ENCODE measurements around the gene CCDC3. TPM values are rescaled to one million over a fixed set of nuclear protein-coding genes. Genes with fewer than 3 reads are reported as not detected.

CCDC3 gene
- polyA plus RNA-seq, 1 of the 3 experiments (the other 2 are of a cell fraction), result 0.02 TPM

- no peak for TF ChIP-seq IRF3 (IDR thresholded peaks at IDR 0.05; ENCODE audit: low read depth, low read length)
- no peak for TF ChIP-seq RCOR1 (IDR thresholded peaks at IDR 0.05; ENCODE audit: low read length)
- TF ChIP-seq JUND (IDR thresholded peaks at IDR 0.05), result no peak
- no peak for TF ChIP-seq NFIC (IDR thresholded peaks at IDR 0.05; ENCODE audit: borderline replicate concordance)
- TF ChIP-seq GABPA (IDR thresholded peaks at IDR 0.05; ENCODE audit: low read depth), result no peak
- no peak for TF ChIP-seq MEF2A (IDR thresholded peaks at IDR 0.05; ENCODE audit: borderline replicate concordance, low read depth)
- TF ChIP-seq MAX (IDR thresholded peaks at IDR 0.05; ENCODE audit: low read depth), result no peak
- TF ChIP-seq POLR2AphosphoS5 (IDR thresholded peaks at IDR 0.05; ENCODE audit: low read depth, low read length), result no peak
Measured at GRCh38 chr10:12921163-12921562, 80.3 kb downstream of the CCDC3 start (continued).

DNA sequence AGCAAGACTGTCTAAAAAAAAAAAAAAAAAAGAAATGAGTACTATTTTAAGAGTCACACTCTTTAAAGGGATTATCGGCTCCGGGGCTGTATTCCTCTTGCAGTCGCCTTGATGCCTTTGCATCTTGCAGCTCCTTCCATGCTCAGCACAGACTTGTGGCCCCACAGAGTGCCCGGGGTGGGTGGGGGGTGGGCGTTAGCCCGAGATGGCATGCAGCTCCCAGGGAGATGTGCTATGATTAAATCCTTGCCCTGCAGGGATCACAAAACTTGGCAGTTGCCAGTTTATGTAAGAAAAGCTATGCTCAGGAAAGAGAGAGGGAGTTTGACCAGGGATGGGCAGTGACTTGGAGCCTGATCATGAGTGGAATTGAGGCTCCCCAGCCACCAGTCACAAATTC, 81.9 kb downstream of the CCDC3 start:
- WGBS (ENCODE audit: low lambda C conversion rate), result 50% methylated on average over 5 of the region's 6 CpGs

More for the DNA sequence above, 81.9 kb downstream of the CCDC3 start:
- no peaks in the 10 kb centered on the region for H3K27me3 ChIP-seq (ENCODE audit: insufficient read depth)
- H4K20me1 ChIP-seq (ENCODE audit: insufficient read depth), result no peaks in the 10 kb centered on the region
- no peaks in the 10 kb centered on the region for H3K9me2 ChIP-seq
- H3K27ac ChIP-seq (ENCODE audit: low read depth in 2 of 2, low read length in 1 of 2), result no peak overlapping the region
- no peak overlapping the region for H3K4me3 ChIP-seq (ENCODE audit: low read depth in 2 of 2, low read length in 1 of 2)
- no peak overlapping the region for H3K9ac ChIP-seq
- no peaks in the 10 kb centered on the region for H3K79me2 ChIP-seq (ENCODE audit: insufficient read depth)
- CTCF ChIA-PET, result interaction anchor here (0.8 kb wide), 1 partner anchor 56 kb away, joined by 3 read pairs; no protein-coding TSS in a partner anchor
- H2AFZ ChIP-seq (ENCODE audit: low read depth), result no peak overlapping the region
- POLR2A ChIA-PET, result no interaction called here
- no peaks in the 10 kb centered on the region for H3K4me1 ChIP-seq (ENCODE audit: control insufficient read depth in 1 of 2, insufficient read depth in 2 of 2, low read depth in 1 of 2, low read length in 1 of 2)
- H3K4me2 ChIP-seq, result no peak overlapping the region
- no peaks in the 10 kb centered on the region for H3K9me3 ChIP-seq
- TF ChIP-seq FOXM1 (IDR thresholded peaks at IDR 0.05; ENCODE audit: low read depth), result no peak
- TF ChIP-seq POLR2AphosphoS5 (IDR thresholded peaks at IDR 0.05; ENCODE audit: low read depth, low read length), result no peak
- no peak for TF ChIP-seq GATA2 (CRISPR knock-in tag; IDR thresholded peaks at IDR 0.05)
- TF ChIP-seq REST (IDR thresholded peaks at IDR 0.05; ENCODE audit: low read depth, low read length), result no peak
- no peak for TF ChIP-seq MAX (IDR thresholded peaks at IDR 0.05; ENCODE audit: low read depth)
- no peak for TF ChIP-seq SMC3 (IDR thresholded peaks at IDR 0.05; ENCODE audit: low read depth, low read length)
- no peak for TF ChIP-seq CHD2 (IDR thresholded peaks at IDR 0.05; ENCODE audit: low read length, partially characterized antibody)
- TF ChIP-seq, protein P1, sequence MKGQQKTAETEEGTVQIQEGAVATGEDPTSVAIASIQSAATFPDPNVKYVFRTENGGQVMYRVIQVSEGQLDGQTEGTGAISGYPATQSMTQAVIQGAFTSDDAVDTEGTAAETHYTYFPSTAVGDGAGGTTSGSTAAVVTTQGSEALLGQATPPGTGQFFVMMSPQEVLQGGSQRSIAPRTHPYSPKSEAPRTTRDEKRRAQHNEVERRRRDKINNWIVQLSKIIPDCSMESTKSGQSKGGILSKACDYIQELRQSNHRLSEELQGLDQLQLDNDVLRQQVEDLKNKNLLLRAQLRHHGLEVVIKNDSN (IDR thresholded peaks at IDR 0.05; ENCODE audit: borderline replicate concordance, low read depth), result no peak
- no peak for TF ChIP-seq ELF1 (IDR thresholded peaks at IDR 0.05)
- TF ChIP-seq RXRA (IDR thresholded peaks at IDR 0.05; ENCODE audit: borderline replicate concordance, low read depth), result no peak
- TF ChIP-seq EP300 (IDR thresholded peaks at IDR 0.05; ENCODE audit: borderline replicate concordance in 1 of 2, low read depth in 1 of 2, low read length in 1 of 2), result no peak
- no peak for TF ChIP-seq SIN3A (IDR thresholded peaks at IDR 0.05; ENCODE audit: borderline replicate concordance, low read depth, low read length)
- no peak for TF ChIP-seq IRF3 (IDR thresholded peaks at IDR 0.05; ENCODE audit: low read depth, low read length)
- TF ChIP-seq GABPA (IDR thresholded peaks at IDR 0.05; ENCODE audit: low read depth), result no peak
- TF ChIP-seq, protein P2, sequence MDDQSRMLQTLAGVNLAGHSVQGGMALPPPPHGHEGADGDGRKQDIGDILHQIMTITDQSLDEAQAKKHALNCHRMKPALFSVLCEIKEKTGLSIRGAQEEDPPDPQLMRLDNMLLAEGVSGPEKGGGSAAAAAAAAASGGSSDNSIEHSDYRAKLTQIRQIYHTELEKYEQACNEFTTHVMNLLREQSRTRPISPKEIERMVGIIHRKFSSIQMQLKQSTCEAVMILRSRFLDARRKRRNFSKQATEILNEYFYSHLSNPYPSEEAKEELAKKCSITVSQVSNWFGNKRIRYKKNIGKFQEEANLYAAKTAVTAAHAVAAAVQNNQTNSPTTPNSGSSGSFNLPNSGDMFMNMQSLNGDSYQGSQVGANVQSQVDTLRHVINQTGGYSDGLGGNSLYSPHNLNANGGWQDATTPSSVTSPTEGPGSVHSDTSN (IDR thresholded peaks at IDR 0.05), result no peak
- TF ChIP-seq EZH2phosphoT487 (IDR thresholded peaks at IDR 0.05; ENCODE audit: borderline replicate concordance, low read depth), result no peak
- H3K36me3 ChIP-seq (replicated peaks in 1 of 2; ENCODE audit: control insufficient read depth in 1 of 2, insufficient read depth in 2 of 2, low read length in 1 of 2), result no peaks in the 10 kb centered on the region
- DNase-seq, result no peak
- H3F3A ChIP-seq (replicated peaks; ENCODE audit: insufficient read depth), result no peaks in the 10 kb centered on the region

Measured in SK-N-SH (cell line).